Neural cell (in vitro differentiated cells): ENCODE measurements around the gene DTL.

Experiments used
- CTCF ChIP-seq: fragments of 450-650 bp; IDR thresholded peaks from 2 replicates; pipeline ENCODE4 v1.5.1; 2014; ENCODE audit warnings: antibody characterized with exemption, mild to moderate bottlenecking, moderate library complexity; ENCODE audit not compliant: poor library complexity, severe bottlenecking
- EP300 ChIP-seq: fragments of 450-650 bp; conservative IDR thresholded peaks from 2 replicates; pipeline ENCODE4 v1.6.1; 2014; ENCODE audit warnings: antibody characterized with exemption, mild to moderate bottlenecking, moderate library complexity; ENCODE audit not compliant: poor library complexity, severe bottlenecking
- EZH2 ChIP-seq: fragments of 200-600, 300-800 bp; shearing (Covaris generic), sonication (generic); IDR thresholded peaks from 2 replicates; pipeline ENCODE4 v1.6.1; 2014; ENCODE audit warnings: antibody characterized with exemption, low read length, borderline replicate concordance, mild to moderate bottlenecking; ENCODE audit not compliant: insufficient read depth, poor library complexity, severe bottlenecking
- MXI1 ChIP-seq: fragments of 450-650 bp; conservative IDR thresholded peaks from 2 replicates; pipeline ENCODE4 v1.6.1; 2014; ENCODE audit warnings: antibody characterized with exemption, mild to moderate bottlenecking; ENCODE audit not compliant: poor library complexity, severe bottlenecking
- POLR2AphosphoS5 ChIP-seq: IDR thresholded peaks from 2 replicates; pipeline ENCODE4 v1.6.1; 2012
- RAD21 ChIP-seq: fragments of 450-650 bp; conservative IDR thresholded peaks from 2 replicates; pipeline ENCODE4 v1.6.1; 2014; ENCODE audit warnings: antibody characterized with exemption, mild to moderate bottlenecking, moderate library complexity
- REST ChIP-seq: IDR thresholded peaks from 2 replicates; pipeline ENCODE4 v1.6.1; 2012; ENCODE audit warnings: borderline replicate concordance
- SMC3 ChIP-seq: fragments of 450-650 bp; conservative IDR thresholded peaks from 2 replicates; pipeline ENCODE4 v1.6.1; 2014; ENCODE audit warnings: antibody characterized with exemption, mild to moderate bottlenecking, moderate library complexity; ENCODE audit not compliant: poor library complexity
- TAF1 ChIP-seq: IDR thresholded peaks from 2 replicates; pipeline ENCODE4 v1.6.1; 2012; ENCODE audit warnings: low read depth

GRCh38 chr1:212030936-212031528 is 4.5 kb upstream of the DTL start:
- TF ChIP-seq CTCF, result no peak
- no peak for TF ChIP-seq POLR2AphosphoS5
- no peak for TF ChIP-seq EZH2
- TF ChIP-seq REST, result no peak
- TF ChIP-seq SMC3, result no peak
- no peak for TF ChIP-seq EP300
- no peak for TF ChIP-seq RAD21
- no peak for TF ChIP-seq MXI1
- TF ChIP-seq TAF1, result no peak
